ENCODE results near the gene KY.

The KY gene

GRCh38 chr3:134622806-134623365 is 27.9 kb downstream of the KY start:
- Mint-ChIP-seq H3K36me3 (peaks cover 2% of the 10 kb centered on the region), H3K27me3 (peaks cover 2% of the 10 kb centered on the region), H3K4me3 (no peak overlapping the region), H3K9me3 (ENCODE audit: low read depth) (no peaks in the 10 kb centered on the region), H3K4me1 (ENCODE audit: low read depth) (no peaks in the 10 kb centered on the region), H3K27ac (no peak overlapping the region)

- no peak overlapping the region for H3K27ac Mint-ChIP-seq
Observed at GRCh38 chr3:134621854-134622253, 29.0 kb downstream of the KY start.

GRCh38 chr3:134620476-134621115 is 30.2 kb downstream of the KY start:
- H3K27me3 Mint-ChIP-seq = no peaks in the 10 kb centered on the region
- H3K9me3 Mint-ChIP-seq (ENCODE audit: low read depth) = no peaks in the 10 kb centered on the region
- no peaks in the 10 kb centered on the region for H3K4me1 Mint-ChIP-seq (ENCODE audit: low read depth)
- no peak overlapping the region for H3K27ac Mint-ChIP-seq
- H3K36me3 Mint-ChIP-seq = no peaks in the 10 kb centered on the region
- H3K4me3 Mint-ChIP-seq = no peak overlapping the region

More at GRCh38 chr3:134621854-134622253, 29.0 kb downstream of the KY start:
- no peaks in the 10 kb centered on the region for H3K4me1 Mint-ChIP-seq (ENCODE audit: low read depth)
- no peak overlapping the region for H3K4me3 Mint-ChIP-seq
- H3K36me3 Mint-ChIP-seq = no peaks in the 10 kb centered on the region
- no peaks in the 10 kb centered on the region for H3K27me3 Mint-ChIP-seq
- H3K9me3 Mint-ChIP-seq (ENCODE audit: low read depth) = no peaks in the 10 kb centered on the region

- H3K4me3 Mint-ChIP-seq = no peak overlapping the region
- no peaks in the 10 kb centered on the region for H3K9me3 Mint-ChIP-seq (ENCODE audit: low read depth)
- H3K36me3 Mint-ChIP-seq = no peaks in the 10 kb centered on the region
- H3K27ac Mint-ChIP-seq = no peak overlapping the region
- H3K4me1 Mint-ChIP-seq (ENCODE audit: low read depth) = no peaks in the 10 kb centered on the region
- H3K27me3 Mint-ChIP-seq = no peaks in the 10 kb centered on the region
Observed at GRCh38 chr3:134619884-134620445, 30.9 kb downstream of the KY start.

- Mint-ChIP-seq H3K36me3 (no peaks in the 10 kb centered on the region), H3K4me1 (ENCODE audit: low read depth) (no peaks in the 10 kb centered on the region), H3K27ac (no peak overlapping the region), H3K27me3 (no peaks in the 10 kb centered on the region), H3K4me3 (no peak overlapping the region), H3K9me3 (ENCODE audit: low read depth) (no peaks in the 10 kb centered on the region)
Observed at GRCh38 chr3:134619301-134619615, 31.6 kb downstream of the KY start.

- Mint-ChIP-seq H3K4me1 (ENCODE audit: low read depth) (no peaks in the 10 kb centered on the region), H3K36me3 (no peaks in the 10 kb centered on the region), H3K9me3 (ENCODE audit: low read depth) (no peaks in the 10 kb centered on the region), H3K27me3 (no peaks in the 10 kb centered on the region), H3K4me3 (no peak overlapping the region), H3K27ac (no peak overlapping the region)
Observed at GRCh38 chr3:134618478-134619300, 32.1 kb downstream of the KY start.

- no peaks in the 10 kb centered on the region for H3K9me3 Mint-ChIP-seq (ENCODE audit: low read depth)
- no peaks in the 10 kb centered on the region for H3K27me3 Mint-ChIP-seq
- no peak overlapping the region for H3K4me3 Mint-ChIP-seq
- H3K36me3 Mint-ChIP-seq = no peaks in the 10 kb centered on the region
- no peaks in the 10 kb centered on the region for H3K4me1 Mint-ChIP-seq (ENCODE audit: low read depth)
- H3K27ac Mint-ChIP-seq = no peak overlapping the region
Observed at GRCh38 chr3:134617608-134618477, 33.0 kb downstream of the KY start.

GRCh38 chr3:134615743-134616142 is 35.1 kb downstream of the KY start:
- no peaks in the 10 kb centered on the region for H3K9me3 Mint-ChIP-seq (ENCODE audit: low read depth)
- H3K4me3 Mint-ChIP-seq = no peak overlapping the region
- H3K27ac Mint-ChIP-seq = no peak overlapping the region
- no peaks in the 10 kb centered on the region for H3K4me1 Mint-ChIP-seq (ENCODE audit: low read depth)
- H3K27me3 Mint-ChIP-seq = no peaks in the 10 kb centered on the region
- H3K36me3 Mint-ChIP-seq = no peaks in the 10 kb centered on the region

- no peak overlapping the region for H3K4me3 Mint-ChIP-seq
- no peak overlapping the region for H3K27ac Mint-ChIP-seq
- no peaks in the 10 kb centered on the region for H3K36me3 Mint-ChIP-seq
- H3K27me3 Mint-ChIP-seq = no peaks in the 10 kb centered on the region
- no peaks in the 10 kb centered on the region for H3K4me1 Mint-ChIP-seq (ENCODE audit: low read depth)
- no peaks in the 10 kb centered on the region for H3K9me3 Mint-ChIP-seq (ENCODE audit: low read depth)
Observed at GRCh38 chr3:134614955-134615354, 35.9 kb downstream of the KY start.

GRCh38 chr3:134613006-134613520 is 37.8 kb downstream of the KY start:
- H3K4me3 Mint-ChIP-seq = no peak overlapping the region

GRCh38 chr3:134611516-134611915 is 39.3 kb downstream of the KY start:
- Mint-ChIP-seq H3K9me3 (ENCODE audit: low read depth) (no peaks in the 10 kb centered on the region), H3K36me3 (no peaks in the 10 kb centered on the region), H3K4me1 (ENCODE audit: low read depth) (no peaks in the 10 kb centered on the region), H3K4me3 (no peak overlapping the region), H3K27ac (no peak overlapping the region), H3K27me3 (no peaks in the 10 kb centered on the region)

More at GRCh38 chr3:134613006-134613520, 37.8 kb downstream of the KY start:
- Mint-ChIP-seq H3K27ac (no peak overlapping the region), H3K4me1 (ENCODE audit: low read depth) (no peaks in the 10 kb centered on the region), H3K27me3 (no peaks in the 10 kb centered on the region), H3K36me3 (no peaks in the 10 kb centered on the region), H3K9me3 (ENCODE audit: low read depth) (no peaks in the 10 kb centered on the region)

- Mint-ChIP-seq H3K4me3 (no peak overlapping the region), H3K9me3 (ENCODE audit: low read depth) (no peaks in the 10 kb centered on the region), H3K27me3 (peaks cover under 1% of the 10 kb centered on the region), H3K36me3 (no peaks in the 10 kb centered on the region), H3K4me1 (ENCODE audit: low read depth) (no peaks in the 10 kb centered on the region), H3K27ac (no peak overlapping the region)
Observed at GRCh38 chr3:134610432-134611385, 40.1 kb downstream of the KY start.

GRCh38 chr3:134609821-134610431 is 40.9 kb downstream of the KY start:
- Mint-ChIP-seq H3K9me3 (ENCODE audit: low read depth) (no peaks in the 10 kb centered on the region), H3K27me3 (peaks cover 2% of the 10 kb centered on the region), H3K4me1 (ENCODE audit: low read depth) (no peaks in the 10 kb centered on the region), H3K27ac (no peak overlapping the region), H3K4me3 (no peak overlapping the region), H3K36me3 (no peaks in the 10 kb centered on the region)

All from activated naive CD8-positive, alpha-beta T cell (primary cell).